GM18868 (cell line): ENCODE data around the gene PDE6H.
A peak's percentile ranks its signal among the peaks of the same experiment; 100 is the strongest.

Source experiments
- ATAC-seq: cut with Tn5 transposase; IDR thresholded peaks from one replicate; pipeline ENCODE4 v1.9.1; 2021; ENCODE audit warnings: mild to moderate bottlenecking, moderate library complexity; ENCODE audit not compliant: unreplicated experiment

The PDE6H gene

DNA sequence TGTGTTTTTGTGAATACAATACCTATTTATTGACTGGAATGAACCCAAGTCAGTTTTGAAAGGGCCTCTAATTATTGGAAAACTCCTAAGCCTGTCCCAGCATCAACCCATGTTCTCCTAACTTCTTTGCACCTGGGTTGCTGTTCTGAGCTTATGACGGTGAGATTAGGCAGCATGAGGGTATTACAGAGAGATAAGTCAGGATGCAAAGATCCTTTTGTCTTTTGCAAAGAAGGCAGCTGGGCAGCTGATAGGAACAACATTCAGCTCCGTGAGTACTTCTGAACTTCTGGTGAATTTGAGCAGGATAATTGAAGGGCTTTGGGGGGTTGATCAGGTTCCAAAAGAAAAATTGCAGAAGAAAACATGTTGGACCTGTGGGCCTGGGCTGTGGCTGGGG, at the start of gene PDE6H:
PDE6H (plus strand) TSS at position 227 of the 400 bp plus-strand sequence. CDS start 4,971 bp downstream, outside the sequence.
- ATAC-seq = no peak

DNA sequence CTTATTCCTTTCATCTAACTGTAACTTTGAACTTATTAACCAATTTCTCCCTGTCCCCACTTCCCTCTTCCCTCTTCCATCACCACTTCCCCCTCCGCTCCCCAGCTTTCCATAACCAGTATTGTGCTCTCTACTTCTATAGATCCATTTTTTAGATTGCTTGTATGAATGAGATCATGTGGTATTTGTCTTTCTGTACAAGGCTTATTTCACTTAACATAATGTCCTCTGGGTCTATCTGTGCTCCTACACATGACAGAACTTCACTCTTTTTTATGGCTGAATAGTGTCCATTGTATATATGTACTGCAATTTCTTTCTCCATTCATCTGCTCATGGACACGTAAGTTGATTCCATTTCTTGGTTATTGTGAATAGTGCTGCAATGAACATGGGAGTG, 48.9 kb upstream of the PDE6H start:
- no peak for ATAC-seq

DNA sequence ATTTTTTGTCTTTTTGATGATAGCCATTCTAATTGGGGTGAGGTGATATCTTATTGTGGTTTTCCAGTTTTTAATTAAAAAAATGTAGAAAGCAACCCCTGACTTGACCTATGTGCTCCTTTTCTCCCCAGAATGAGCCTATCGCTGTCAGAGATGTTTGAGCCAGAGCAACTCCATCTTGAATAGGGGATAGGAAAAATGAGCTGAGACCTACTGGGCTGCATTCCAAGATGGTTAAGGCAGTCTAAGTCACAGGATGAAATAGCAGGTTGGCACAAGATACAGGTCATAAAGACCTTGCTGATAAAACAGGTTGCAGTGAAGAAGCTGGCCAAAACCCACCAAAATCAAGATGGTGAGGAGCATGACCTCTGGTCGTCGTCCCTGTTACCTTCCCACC, 48.3 kb upstream of the PDE6H start:
- no peak for ATAC-seq

DNA sequence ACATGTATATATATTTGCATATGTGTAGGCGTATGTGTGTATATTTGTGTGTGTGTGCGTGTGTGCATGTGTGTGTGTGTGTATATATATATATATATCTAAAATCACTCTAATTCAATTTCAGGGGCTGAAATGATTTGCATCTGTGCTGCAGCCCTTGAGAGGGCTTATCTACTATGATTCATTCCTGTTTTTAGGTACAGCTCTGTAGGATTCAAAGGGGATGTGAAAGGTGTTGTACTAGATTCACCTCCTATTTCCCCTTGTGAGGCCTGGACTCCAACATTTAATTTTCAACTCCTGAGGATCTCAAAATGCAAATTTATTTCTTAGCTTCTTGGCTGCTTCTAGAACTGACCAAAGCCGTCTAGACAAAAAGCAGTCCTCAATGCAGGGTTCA, 45.6 kb upstream of the PDE6H start:
- ATAC-seq = no peak

DNA sequence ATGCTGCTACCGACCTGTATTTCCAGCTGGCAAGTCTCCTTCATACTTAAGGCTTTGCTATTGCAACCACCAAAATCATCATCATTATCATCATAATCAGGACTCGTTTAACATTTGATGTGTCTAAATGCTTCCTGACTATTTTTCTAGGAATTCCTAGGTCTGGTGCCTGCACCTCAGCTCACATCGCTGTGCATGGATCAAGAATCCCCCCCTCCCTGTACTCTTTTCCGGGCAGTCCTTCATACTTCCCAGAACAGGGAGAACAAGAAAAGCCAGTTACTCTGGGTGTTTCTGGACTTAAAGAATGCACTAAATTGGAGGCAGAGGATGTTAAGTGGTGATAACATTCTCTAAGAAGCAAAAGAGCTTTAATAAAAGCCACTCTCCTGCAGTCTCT, 43.9 kb upstream of the PDE6H start:
- ATAC-seq = no peak

DNA sequence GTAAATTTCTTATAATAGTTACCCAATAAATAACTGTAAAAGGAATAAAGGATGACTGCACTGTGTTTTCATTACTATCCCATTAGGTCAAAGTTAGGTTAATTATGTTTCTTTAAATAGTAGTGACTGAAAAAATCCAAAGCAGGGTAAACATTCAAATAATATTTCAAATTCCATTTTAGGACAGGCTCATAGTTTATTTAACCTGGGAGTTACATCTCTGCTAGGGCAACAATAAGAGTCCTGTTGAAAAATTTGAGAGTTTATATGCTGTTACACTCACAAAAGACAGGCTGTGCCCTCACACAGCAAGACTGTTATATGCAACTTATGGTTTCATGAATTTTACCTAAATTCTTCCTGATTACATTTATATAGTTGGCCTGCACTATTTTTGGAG, 42.5 kb upstream of the PDE6H start:
- no peak for ATAC-seq

DNA sequence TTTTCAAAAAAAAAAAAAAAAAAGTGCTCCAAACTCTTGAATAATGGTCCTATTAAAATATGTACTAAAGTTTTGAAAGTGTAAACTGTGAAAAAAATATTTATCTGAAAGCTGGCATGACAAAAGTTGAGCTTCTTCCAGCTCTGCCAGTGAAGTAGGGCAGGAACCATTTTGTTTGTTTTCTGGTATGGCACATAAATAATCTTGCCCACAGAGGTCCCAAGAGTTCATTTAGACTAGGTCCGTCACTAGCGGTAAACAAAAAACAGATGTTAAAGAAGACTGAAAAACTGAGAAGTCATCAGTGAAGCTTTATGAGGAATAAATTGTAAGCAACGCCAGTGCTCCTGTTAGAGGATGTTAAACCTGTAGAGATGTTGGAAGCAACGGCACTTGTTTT, 41.5 kb upstream of the PDE6H start:
- ATAC-seq = no peak

DNA sequence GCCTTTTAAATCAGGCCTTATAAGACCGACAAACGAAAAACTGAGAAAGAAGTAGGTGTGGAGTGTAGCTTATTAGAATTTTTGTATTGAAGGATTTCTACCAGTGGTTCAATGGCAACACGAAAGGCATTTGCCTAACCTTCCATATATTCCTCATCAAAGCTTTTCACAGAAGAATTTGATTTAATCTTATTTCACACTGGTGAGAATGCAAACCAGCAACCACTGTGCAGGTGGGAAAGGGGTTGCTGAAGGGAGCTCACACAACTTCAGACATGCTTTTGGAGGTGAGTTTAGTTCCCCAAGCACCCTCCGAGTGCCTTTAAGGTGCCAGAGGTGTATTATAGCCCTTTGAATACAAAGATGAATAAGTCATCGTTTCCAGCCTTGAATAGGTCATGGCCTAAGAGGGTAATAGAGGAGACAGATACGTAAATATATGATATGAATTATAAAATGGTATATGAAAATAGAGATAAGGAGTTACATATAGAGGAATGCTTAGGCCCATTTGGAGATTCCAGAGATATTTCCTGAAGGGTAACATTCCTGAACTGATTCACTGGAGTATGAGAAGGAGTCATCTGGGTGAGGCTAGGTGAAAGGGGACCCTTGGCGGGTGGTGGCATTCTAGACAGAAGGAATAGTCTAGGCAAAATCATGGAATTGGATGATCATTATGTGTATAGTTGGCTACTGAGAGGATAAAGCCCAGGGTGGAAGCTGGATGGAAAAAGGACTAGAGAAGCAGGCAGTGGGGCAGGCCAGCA, 40.9 kb upstream of the PDE6H start:
- ATAC-seq = no peak

DNA sequence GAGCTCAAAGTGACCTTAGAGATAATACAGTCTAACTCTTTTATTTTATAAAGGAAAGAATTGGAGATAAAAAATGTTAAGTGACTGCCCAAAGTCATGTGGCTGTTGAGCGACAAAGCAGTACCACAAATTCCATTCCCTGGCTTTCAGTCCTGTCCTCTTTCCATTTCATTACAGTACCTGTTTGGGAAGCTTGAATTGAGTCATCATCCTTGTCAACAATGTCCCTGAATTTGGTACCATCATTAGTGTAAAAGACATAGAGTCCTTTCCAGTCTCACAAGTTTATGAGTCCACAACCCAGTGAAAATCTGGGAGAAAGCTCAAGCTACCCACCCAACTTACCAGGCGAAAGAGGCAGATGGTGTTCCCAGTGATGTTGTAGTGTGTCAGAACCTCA, 38.3 kb upstream of the PDE6H start:
- ATAC-seq = no peak

DNA sequence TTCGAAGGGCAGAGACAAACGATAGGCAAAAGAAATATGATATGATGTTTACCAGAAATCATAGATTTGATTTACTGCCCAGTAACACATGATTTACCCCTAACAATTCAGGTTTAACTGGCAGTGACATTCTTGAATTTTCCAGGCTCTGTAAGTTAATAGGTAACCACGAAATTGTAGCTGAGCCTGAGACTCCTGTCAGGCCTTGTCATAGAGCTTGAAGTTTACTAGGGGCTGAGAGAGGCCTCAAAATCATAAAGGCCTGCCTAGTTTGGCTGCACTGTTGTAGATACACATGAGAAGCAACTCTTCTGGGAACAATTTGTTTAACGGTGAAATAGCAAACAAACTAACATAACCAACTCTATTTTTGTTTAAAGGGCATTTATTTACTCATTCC, 37.8 kb upstream of the PDE6H start:
- ATAC-seq = no peak

DNA sequence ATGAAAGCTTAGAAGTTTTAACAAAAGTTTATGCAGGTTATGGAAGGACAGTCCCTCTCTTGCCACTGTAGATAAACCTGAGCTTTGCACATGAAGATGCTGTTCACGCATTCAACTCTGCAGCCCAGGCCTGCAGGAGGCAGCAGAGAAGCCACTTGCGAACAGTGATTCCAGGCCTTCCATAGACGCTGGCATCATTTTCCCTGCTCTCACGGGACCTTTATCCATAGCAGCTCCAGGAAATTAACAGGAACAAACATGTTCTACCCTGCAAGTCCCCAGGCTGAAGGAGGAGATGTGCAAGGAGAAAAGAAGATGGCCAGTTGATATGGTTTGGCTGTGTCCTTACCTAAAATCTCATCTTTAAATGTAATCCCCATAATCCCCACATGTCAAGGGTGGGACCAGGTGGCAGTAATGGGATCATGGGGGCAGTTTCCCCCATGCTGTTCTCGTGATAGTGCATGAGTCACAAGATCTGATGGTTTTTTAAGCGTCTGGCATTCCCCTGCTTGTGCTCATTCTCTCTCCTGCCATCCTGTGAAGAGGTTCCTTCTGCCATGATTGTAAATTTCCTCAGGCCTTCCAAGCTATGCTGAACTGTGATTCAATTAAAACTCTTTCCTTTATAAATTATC, 36.5 kb upstream of the PDE6H start:
- no peak for ATAC-seq

DNA sequence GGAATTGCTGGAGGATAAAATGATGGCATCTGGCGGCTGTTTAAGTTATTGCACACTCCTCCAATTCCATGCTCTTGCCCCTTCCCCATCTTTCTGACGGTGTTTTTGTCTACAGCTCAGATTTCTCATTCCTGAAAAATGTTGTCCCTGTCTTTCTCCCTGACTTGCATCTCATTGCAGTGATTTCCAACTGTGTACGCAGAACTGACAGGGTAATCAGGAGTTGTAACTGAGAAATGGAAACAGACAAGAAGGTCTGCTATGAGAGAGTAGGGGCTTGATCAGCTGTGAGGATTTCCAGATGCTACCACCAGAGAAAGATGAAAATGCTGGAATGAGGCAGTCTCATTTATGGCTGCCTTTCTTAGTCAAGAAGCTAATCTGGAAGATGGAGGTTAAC, 35.8 kb upstream of the PDE6H start:
- ATAC-seq = no peak

DNA sequence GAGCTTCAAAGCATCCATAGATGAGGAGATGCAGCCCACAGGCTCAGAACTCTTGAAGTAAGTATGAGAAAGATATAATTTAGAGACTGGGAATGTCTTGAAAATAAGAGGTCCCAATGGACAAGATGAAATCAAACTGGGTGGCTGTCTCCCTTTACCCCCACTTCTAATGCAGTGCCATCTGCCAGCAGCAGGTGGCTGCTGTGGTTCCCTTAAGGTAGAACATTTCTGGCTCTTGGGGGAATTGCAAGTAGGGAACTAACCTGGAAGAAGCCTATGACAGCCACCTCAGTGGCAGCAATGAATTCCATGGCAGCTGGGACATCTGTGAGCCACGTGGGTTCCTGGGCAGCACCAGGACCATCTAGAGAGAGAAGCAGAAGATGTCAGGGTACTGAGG, 35.2 kb upstream of the PDE6H start:
- peak; percentile 57 for ATAC-seq

DNA sequence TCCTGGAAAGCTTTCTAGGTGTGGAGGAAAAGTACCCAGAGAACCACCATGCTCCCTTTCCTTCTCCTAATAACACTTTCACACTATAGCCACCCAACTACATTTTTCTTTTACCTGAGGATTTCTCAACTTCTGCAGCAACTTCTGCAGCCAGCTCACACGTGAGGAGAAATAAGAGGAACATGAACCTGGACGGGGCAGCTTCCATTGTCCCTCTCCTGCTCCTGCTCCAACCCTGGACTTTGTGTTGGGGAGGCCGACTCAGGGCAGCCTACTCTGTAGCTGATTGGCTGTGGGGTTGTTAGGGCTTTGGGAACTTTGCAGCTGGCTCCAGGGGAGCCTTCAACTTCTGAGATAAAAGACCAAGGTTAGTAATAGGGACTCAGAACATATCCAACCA, 34.5 kb upstream of the PDE6H start, which contains the start of gene ERP27:
ERP27 (minus strand) TSS at position 237 of the 400 bp plus-strand sequence; CDS start at position 208, 29 bp downstream.
- ATAC-seq = no peak

DNA sequence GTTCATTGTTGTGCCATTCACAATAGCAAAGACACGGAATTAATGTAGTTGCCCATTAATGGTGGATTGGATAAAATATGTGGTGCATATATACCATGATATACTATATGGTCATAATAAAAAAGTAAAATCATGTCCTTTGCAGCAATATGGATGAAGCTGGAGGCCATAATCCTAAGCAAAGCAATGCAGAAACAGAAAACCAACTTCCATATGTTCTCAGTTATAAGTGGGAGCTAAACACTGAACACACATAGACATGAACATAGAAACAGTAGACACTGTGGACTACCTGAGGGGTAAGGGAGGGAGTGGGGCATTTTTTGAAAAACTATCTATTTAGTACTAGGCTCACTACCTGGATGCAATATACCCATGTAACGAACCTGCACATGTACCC, 31.5 kb upstream of the PDE6H start:
- ATAC-seq = no peak

DNA sequence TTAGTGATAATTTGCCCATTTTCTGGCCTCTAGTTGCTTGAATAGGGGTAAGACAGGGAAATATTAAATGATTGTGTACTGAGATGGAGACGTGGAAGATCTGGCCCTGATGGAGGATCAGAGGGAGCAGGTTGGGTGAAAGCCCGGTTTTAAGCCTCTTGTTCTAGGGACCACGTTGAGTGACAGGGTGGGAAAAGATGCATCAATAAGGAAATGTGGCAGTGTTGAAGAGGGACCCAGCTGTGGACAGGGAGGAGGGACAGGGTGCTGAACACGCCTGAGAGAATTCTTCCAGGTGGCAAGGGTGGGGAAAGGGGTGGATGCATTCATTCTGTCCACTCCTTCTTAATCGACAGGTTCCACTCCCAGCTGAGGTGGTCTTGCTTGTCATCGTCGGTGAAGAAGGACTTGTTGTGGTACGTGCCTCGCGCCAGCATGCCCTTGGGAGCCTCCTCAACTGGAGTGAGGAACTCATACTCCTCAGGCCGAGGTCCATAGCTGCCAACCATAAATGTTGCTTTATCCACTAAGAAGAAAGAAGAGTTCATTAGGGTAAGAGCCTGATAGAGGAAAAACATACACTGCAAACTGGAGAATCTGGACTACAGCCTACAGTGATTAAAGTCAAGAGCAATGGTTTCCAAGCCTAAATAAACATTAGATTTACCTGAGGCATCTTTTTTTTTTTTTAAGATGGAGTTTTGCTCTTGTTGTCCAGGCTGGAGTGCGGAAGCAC, 30.5 kb upstream of the PDE6H start:
- no peak for ATAC-seq

DNA sequence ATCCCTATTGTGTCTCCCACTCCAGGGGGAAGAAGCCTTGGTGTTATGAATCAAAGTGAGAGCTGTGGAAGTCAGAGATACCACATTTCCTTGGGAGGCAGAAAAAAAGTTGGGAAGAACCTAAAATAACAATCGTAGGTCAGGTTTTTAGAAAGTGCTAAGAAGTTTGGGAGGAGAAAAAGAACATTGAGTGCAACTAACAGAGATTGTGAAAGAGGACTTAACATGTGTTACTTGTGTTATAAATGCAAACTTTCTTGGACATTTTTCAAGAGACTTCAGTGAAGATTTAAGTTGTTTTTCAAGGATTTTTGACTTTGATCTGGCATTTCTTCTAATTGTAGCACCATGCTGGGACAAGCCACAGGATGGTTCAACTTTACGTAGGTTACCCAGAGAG, 26.7 kb upstream of the PDE6H start:
- ATAC-seq = no peak

DNA sequence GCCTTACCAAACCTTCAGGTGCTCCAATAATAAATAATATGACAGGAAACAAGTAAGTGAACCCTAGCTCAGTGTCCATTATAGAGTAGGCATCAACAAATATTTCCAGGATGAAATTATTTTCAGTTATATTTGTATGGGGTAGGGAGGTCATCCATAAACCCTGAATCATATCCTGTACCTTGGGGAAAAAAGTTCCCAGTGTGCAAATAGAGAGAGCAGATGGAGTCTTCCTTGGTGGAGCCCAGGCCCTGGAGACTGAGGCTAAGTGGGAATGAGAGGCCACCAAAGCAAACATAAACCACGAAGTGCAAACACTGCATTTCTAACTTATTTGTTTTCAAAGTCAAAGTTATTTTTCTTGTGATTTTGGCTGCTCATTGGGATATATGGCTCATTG, 26.0 kb upstream of the PDE6H start:
- no peak for ATAC-seq

DNA sequence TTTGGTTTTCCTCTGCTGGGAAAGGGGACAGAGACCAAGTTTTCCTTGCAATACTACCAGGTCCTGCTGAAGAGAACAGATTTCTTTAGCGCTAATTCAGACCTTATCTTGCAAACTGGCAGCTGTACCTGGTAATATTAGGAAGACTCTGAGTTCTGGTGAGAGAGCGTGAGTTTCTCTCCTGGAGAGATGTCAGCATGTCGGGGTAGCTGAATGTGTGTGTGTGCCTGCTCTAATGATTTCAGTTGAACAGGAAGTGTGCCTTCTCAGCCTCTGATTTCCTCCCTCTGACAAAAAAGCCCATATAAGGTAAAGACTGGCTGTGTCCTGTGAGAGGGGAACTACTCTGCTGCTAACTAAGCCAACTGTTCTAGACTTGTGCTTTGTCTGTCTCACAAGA, 24.2 kb upstream of the PDE6H start:
- peak; percentile 90 for ATAC-seq

DNA sequence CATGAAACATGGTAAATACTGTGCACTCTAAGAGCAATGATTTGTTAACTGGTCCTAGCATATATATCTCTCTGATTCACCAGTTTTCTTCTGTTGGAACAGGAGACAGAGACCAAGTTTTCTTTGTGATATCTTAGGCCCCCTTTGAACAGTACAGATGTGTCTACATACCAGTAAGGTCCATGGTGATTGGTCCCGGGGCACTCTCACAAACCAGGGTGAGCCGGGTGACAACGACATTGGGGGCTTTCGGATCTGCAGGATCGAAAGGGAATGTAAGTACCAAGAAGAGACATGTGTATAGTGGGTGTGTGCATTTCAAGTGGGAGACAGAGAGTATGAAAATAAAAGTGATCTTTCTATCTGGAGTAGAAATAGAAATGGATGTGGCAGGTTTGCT, 23.2 kb upstream of the PDE6H start:
- ATAC-seq = no peak

DNA sequence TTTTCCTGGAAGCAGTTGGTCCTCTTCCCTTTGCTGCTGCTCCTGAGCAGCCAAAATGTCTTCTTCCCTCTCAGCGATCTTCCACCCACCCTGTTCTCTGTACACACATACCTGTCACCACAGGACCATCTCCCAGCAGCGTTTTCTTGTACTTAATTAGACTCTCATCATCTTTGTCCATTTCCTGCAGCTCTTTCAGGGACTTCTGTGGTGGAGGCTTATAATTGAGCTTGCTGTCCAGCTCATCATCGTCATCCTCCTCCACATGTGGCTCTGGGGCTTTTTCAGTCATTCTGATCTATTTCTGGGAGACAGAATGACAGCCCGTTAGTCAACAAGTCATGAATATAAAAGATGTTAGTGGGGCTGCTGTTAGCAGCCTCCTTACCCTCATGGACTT, 22.4 kb upstream of the PDE6H start:
- ATAC-seq = no peak
